Muscle of leg (tissue), 11 donors: ENCODE results near the gene TMEM204. TPM values are rescaled to one million over a fixed set of nuclear protein-coding genes. Genes with fewer than 3 reads are reported as not detected.

Experiments used
- DNase-seq: peaks from one replicate; pipeline ENCODE4 v3.0.0; 2013
- H3K27ac ChIP-seq: one replicate; pipeline ENCODE4 v1.5.1; 2013; ENCODE audit warnings: mild to moderate bottlenecking, low read length, control low read depth
- H3K27me3 ChIP-seq: one replicate; pipeline ENCODE4 v1.6.1; 2013; ENCODE audit warnings: low read length; ENCODE audit not compliant: control insufficient read depth, insufficient read depth
- H3K36me3 ChIP-seq: one replicate; pipeline ENCODE4 v1.6.1; 2013; ENCODE audit warnings: low read length; ENCODE audit not compliant: control insufficient read depth, insufficient read depth
- H3K4me1 ChIP-seq: one replicate; pipeline ENCODE4 v1.6.1; 2013; ENCODE audit warnings: low read length; ENCODE audit not compliant: control insufficient read depth, insufficient read depth
- H3K4me3 ChIP-seq: one replicate; pipeline ENCODE4 v1.5.1; 2013; ENCODE audit warnings: low read length, control low read depth
- H3K9me3 ChIP-seq: replicated peaks from 2 replicates; pipeline ENCODE4 v1.6.1; 2013; ENCODE audit warnings: low read depth, low read length; ENCODE audit not compliant: control insufficient read depth
- WGBS: methylation state at CpG from one replicate; pipeline ENCODE4 v1.1.5; 2013; ENCODE audit warnings: missing lambda C conversion rate; ENCODE audit not compliant: insufficient coverage; 5-methylcytosine and 5-hydroxymethylcytosine counted together
- polyA plus RNA-seq, 8 donors: library from polyadenylated mRNA; unstranded; fragments of 120-200 nt; gene quantifications; one replicate each; pipeline versions ENCODE4 v1.2.1 to v1.2.3, GENCODE V29; 2013; ENCODE audit warnings: inconsistent platforms in 1 of 8, low replicate concordance in 1 of 8; ENCODE audit not compliant: insufficient read length in 8 of 8, insufficient read depth in 1 of 8
- total RNA-seq: library from RNA; stranded (reverse); fragments of 120-200 nt; gene quantifications from one replicate; pipeline ENCODE4 v1.2.4, GENCODE V29; 2013

The TMEM204 gene
- total and polyA plus RNA-seq, 9 donors: 14.6 to 22.2 (median 18.0) TPM

GRCh38 chr16:1506494-1507213, 26.8 kb upstream of the TMEM204 start:
- H3K27ac ChIP-seq: no peak overlapping the region
- peaks cover 26% of the 10 kb centered on the region for H3K4me1 ChIP-seq
- H3K9me3 ChIP-seq: no peaks in the 10 kb centered on the region
- no peaks in the 10 kb centered on the region for H3K27me3 ChIP-seq
- H3K36me3 ChIP-seq: peaks cover 72% of the 10 kb centered on the region
- no peak overlapping the region for H3K4me3 ChIP-seq
- 89% methylated on average over 32 of the region's 37 CpGs for WGBS
- DNase-seq: no peak

GRCh38 chr16:1508494-1509187, 24.8 kb upstream of the TMEM204 start:
- WGBS: 79% methylated on average over 16 of the region's 24 CpGs

GRCh38 chr16:1509307-1510221, 23.9 kb upstream of the TMEM204 start:
- WGBS: 76% methylated on average over 42 of the region's 44 CpGs
- H3K27ac ChIP-seq: peak overlapping the region; percentile 86
- H3K36me3 ChIP-seq: peaks cover 54% of the 10 kb centered on the region
- H3K27me3 ChIP-seq: no peaks in the 10 kb centered on the region
- H3K4me3 ChIP-seq: no peak overlapping the region
- DNase-seq: peak; percentile 68
- peaks cover 4% of the 10 kb centered on the region for H3K9me3 ChIP-seq
- H3K4me1 ChIP-seq: peaks cover 26% of the 10 kb centered on the region

More at GRCh38 chr16:1508494-1509187, 24.8 kb upstream of the TMEM204 start:
- Histone ChIP-seq H3K27ac (peak overlapping the region; percentile 74), H3K36me3 (peaks cover 52% of the 10 kb centered on the region), H3K9me3 (no peaks in the 10 kb centered on the region), H3K4me3 (no peak overlapping the region), H3K27me3 (no peaks in the 10 kb centered on the region), H3K4me1 (peaks cover 26% of the 10 kb centered on the region)
- no peak for DNase-seq

- peaks cover 48% of the 10 kb centered on the region for H3K36me3 ChIP-seq
- no peak overlapping the region for H3K4me3 ChIP-seq
- H3K27me3 ChIP-seq: no peaks in the 10 kb centered on the region
- DNase-seq: no peak
- H3K4me1 ChIP-seq: peaks cover 26% of the 10 kb centered on the region
- 76% methylated on average over 10 of the region's 10 CpGs for WGBS
- H3K9me3 ChIP-seq: peaks cover 10% of the 10 kb centered on the region
- peak overlapping the region; percentile 86 for H3K27ac ChIP-seq
Measured at GRCh38 chr16:1510272-1510671, 23.2 kb upstream of the TMEM204 start.

- H3K36me3 ChIP-seq: peaks cover 44% of the 10 kb centered on the region
Measured at GRCh38 chr16:1510941-1511351, 22.5 kb upstream of the TMEM204 start.

GRCh38 chr16:1511662-1512569, 21.6 kb upstream of the TMEM204 start:
- H3K27ac ChIP-seq: no peak overlapping the region
- peaks cover 26% of the 10 kb centered on the region for H3K4me1 ChIP-seq
- H3K36me3 ChIP-seq: peaks cover 35% of the 10 kb centered on the region
- DNase-seq: no peak
- WGBS: 84% methylated on average over 11 of the region's 30 CpGs
- no peaks in the 10 kb centered on the region for H3K27me3 ChIP-seq
- peaks cover 10% of the 10 kb centered on the region for H3K9me3 ChIP-seq
- no peak overlapping the region for H3K4me3 ChIP-seq

More at GRCh38 chr16:1510941-1511351, 22.5 kb upstream of the TMEM204 start:
- Histone ChIP-seq H3K27ac (no peak overlapping the region), H3K9me3 (peaks cover 10% of the 10 kb centered on the region), H3K27me3 (no peaks in the 10 kb centered on the region), H3K4me1 (peaks cover 26% of the 10 kb centered on the region), H3K4me3 (no peak overlapping the region)
- WGBS: 81% methylated on average over 25 of the region's 26 CpGs
- DNase-seq: no peak

- peaks cover 29% of the 10 kb centered on the region for H3K36me3 ChIP-seq
Measured at GRCh38 chr16:1512774-1513173, 20.7 kb upstream of the TMEM204 start.

GRCh38 chr16:1514507-1514906, 19.0 kb upstream of the TMEM204 start:
- no peak overlapping the region for H3K4me3 ChIP-seq
- peaks cover 14% of the 10 kb centered on the region for H3K4me1 ChIP-seq
- no peak overlapping the region for H3K27ac ChIP-seq
- no CpG with 5 or more reads among the region's 3 CpGs for WGBS
- DNase-seq: no peak
- H3K36me3 ChIP-seq: peaks cover 38% of the 10 kb centered on the region
- H3K27me3 ChIP-seq: no peaks in the 10 kb centered on the region
- peaks cover 10% of the 10 kb centered on the region for H3K9me3 ChIP-seq

More at GRCh38 chr16:1512774-1513173, 20.7 kb upstream of the TMEM204 start:
- Histone ChIP-seq H3K27me3 (no peaks in the 10 kb centered on the region), H3K27ac (no peak overlapping the region), H3K4me3 (no peak overlapping the region), H3K9me3 (peaks cover 10% of the 10 kb centered on the region), H3K4me1 (peaks cover 26% of the 10 kb centered on the region)
- 77% methylated on average over 11 of the region's 15 CpGs for WGBS
- DNase-seq: no peak

- no peaks in the 10 kb centered on the region for H3K27me3 ChIP-seq
- peaks cover 10% of the 10 kb centered on the region for H3K9me3 ChIP-seq
- DNase-seq: no peak
- 85% methylated on average over 15 of the region's 16 CpGs for WGBS
- H3K27ac ChIP-seq: no peak overlapping the region
- H3K36me3 ChIP-seq: peaks cover 39% of the 10 kb centered on the region
- H3K4me1 ChIP-seq: no peaks in the 10 kb centered on the region
- no peak overlapping the region for H3K4me3 ChIP-seq
Measured at GRCh38 chr16:1518626-1519135, 14.8 kb upstream of the TMEM204 start.
